Superior temporal gyrus (tissue), 1 donor: Measurements from ENCODE around the gene GTPBP4.
"Not testable (repeated sequence)": the region's sequence is repeated elsewhere in the genome, so short reads cannot be mapped to it uniquely, and the experiment has no call there.

Experiments used
- DNase-seq: peaks from one replicate; pipeline ENCODE4 v3.0.0-alpha.2; 2016; ENCODE audit errors: extremely low spot score

Gene GTPBP4

GRCh38 chr10:988667-989545, 672 bp downstream of the GTPBP4 start:
- no peak for DNase-seq

- DNase-seq: no peak
Measured at GRCh38 chr10:990808-991207, 2.6 kb downstream of the GTPBP4 start.

GRCh38 chr10:992467-992866, 4.2 kb downstream of the GTPBP4 start:
- no peak for DNase-seq

GRCh38 chr10:992871-993270, 4.6 kb downstream of the GTPBP4 start:
- no peak for DNase-seq

GRCh38 chr10:994836-995558, 6.8 kb downstream of the GTPBP4 start:
- DNase-seq: no peak

GRCh38 chr10:995559-995926, 7.3 kb downstream of the GTPBP4 start:
- no peak for DNase-seq

GRCh38 chr10:996031-996430, 7.8 kb downstream of the GTPBP4 start:
- DNase-seq: no peak

- no peak for DNase-seq
Measured at GRCh38 chr10:997266-998022, 9.2 kb downstream of the GTPBP4 start.

GRCh38 chr10:1002425-1003006, 14.3 kb downstream of the GTPBP4 start:
- no peak for DNase-seq

GRCh38 chr10:1003884-1004670, 15.8 kb downstream of the GTPBP4 start:
- DNase-seq: no peak

- no peak for DNase-seq
Measured at GRCh38 chr10:1006573-1006972, 18.3 kb downstream of the GTPBP4 start.

- DNase-seq: no peak
Measured at GRCh38 chr10:1007583-1007982, 19.3 kb downstream of the GTPBP4 start.

- no peak for DNase-seq
Measured at GRCh38 chr10:1009071-1009494, 20.8 kb downstream of the GTPBP4 start.

GRCh38 chr10:1009947-1010346, 21.7 kb downstream of the GTPBP4 start:
- not testable (repeated sequence) for DNase-seq

GRCh38 chr10:1010703-1011102, 22.5 kb downstream of the GTPBP4 start:
- no peak for DNase-seq

- no peak for DNase-seq
Measured at GRCh38 chr10:1011696-1012095, 23.5 kb downstream of the GTPBP4 start.

GRCh38 chr10:1015688-1016087, 27.5 kb downstream of the GTPBP4 start:
- no peak for DNase-seq

- DNase-seq: no peak
Measured at GRCh38 chr10:1019362-1019761, 31.1 kb downstream of the GTPBP4 start.

GRCh38 chr10:1020460-1020859, 32.2 kb downstream of the GTPBP4 start:
- no peak for DNase-seq

GRCh38 chr10:1020958-1021357, 32.7 kb downstream of the GTPBP4 start:
- DNase-seq: no peak

GRCh38 chr10:1022413-1022812, 34.2 kb downstream of the GTPBP4 start:
- peak; percentile 78 for DNase-seq
